HCT116 (cell line): ENCODE data around the gene SNRNP35. TPM values are rescaled to one million over a fixed set of nuclear protein-coding genes. Genes with fewer than 3 reads are reported as not detected.

Experiments used
- ATAC-seq: fragments of 200-7000 bp; cut with Tn5 transposase; 2 replicates; pipeline ENCODE4 v1.9.1; 2020; ENCODE audit warnings: mild to moderate bottlenecking, moderate library complexity
- BruUV-seq: library from RNA; stranded (reverse); fragments of 400-500 nt; replicated peaks from 2 replicates; lab custom pipeline; 2021; lab: Mats Ljungman, UMichigan
- CTCF ChIA-PET: fragments of 300-600 bp; sonication (Branson Sonifier 250); formaldehyde crosslinking; loops from one replicate; lab custom pipeline; 2021; ENCODE audit warnings: antibody characterized with exemption; lab: Charles Lee
- POLR2A ChIA-PET: fragments of 300-600, 350-600 bp; sonication (Branson Sonifier 250); formaldehyde crosslinking; loops from one replicate; lab custom pipeline; 2021; ENCODE audit warnings: antibody characterized with exemption; lab: Charles Lee
- RAD21 ChIA-PET, 2 experiments: fragments of 300-600 bp; sonication (Branson Sonifier 250); formaldehyde crosslinking; loops; one replicate each; lab custom pipeline; 2023; ENCODE audit warnings: low total read pairs in 2 of 2; ENCODE audit not compliant: uncharacterized antibody in 2 of 2, unreplicated experiment in 2 of 2, low non-redundant PET in 1 of 2; lab: Charles Lee
- DNase-seq: peaks from one replicate; pipeline ENCODE4 v3.0.0-alpha.2; 2010; ENCODE audit warnings: low read depth, low spot score
- H2AFZ ChIP-seq: fragments of 200-600 bp; shearing (Covaris generic), sonication (generic); 2 replicates; pipeline ENCODE4 v1.6.1; 2017; ENCODE audit warnings: low read depth, mixed run types, mixed read lengths, antibody characterized with exemption, low read length; ENCODE audit not compliant: poor library complexity, severe bottlenecking
- H3K27ac ChIP-seq: 2 replicates; pipeline ENCODE4 v1.5.1; 2012; ENCODE audit warnings: low read depth, low read length
- H3K27me3 ChIP-seq: fragments of 200-600 bp; sonication (generic); 2 replicates; pipeline ENCODE4 v1.6.1; 2016; ENCODE audit warnings: mixed run types, low read length, mixed read lengths; ENCODE audit not compliant: insufficient read depth
- H3K36me3 ChIP-seq, 2 experiments: fragments of 200-500 bp in 1 of 2; fragments of 200-600 bp in 1 of 2; sonication (Bioruptor generic) in 1 of 2; sonication (generic) in 1 of 2; 2 replicates each; pipeline versions ENCODE4 v1.5.1 to v1.6.1; 2014 to 2016; ENCODE audit warnings: low read length in 2 of 2, inconsistent platforms in 1 of 2, mixed read lengths in 1 of 2, mixed run types in 1 of 2; ENCODE audit not compliant: insufficient read depth in 2 of 2, control insufficient read depth in 1 of 2
- H3K4me1 ChIP-seq, 2 experiments: fragments of 200-600 bp in 1 of 2; sonication (generic) in 1 of 2; 2 replicates each; pipeline versions ENCODE4 v1.5.1 to v1.6.1; 2012 to 2017; ENCODE audit warnings: low read length in 2 of 2, inconsistent platforms in 1 of 2, mild to moderate bottlenecking in 1 of 2, mixed read lengths in 1 of 2, mixed run types in 1 of 2, moderate library complexity in 1 of 2; ENCODE audit not compliant: insufficient read depth in 2 of 2, control insufficient read depth in 1 of 2
- H3K4me2 ChIP-seq: fragments of 200-600 bp; sonication (generic); 2 replicates; pipeline ENCODE4 v1.6.1; 2017; ENCODE audit warnings: mixed run types, low read length, mixed read lengths
- H3K4me3 ChIP-seq, 2 experiments: fragments of 200-600 bp in 1 of 2; sonication (generic) in 1 of 2; replicated peaks in 1 of 2; 2 replicates each; pipeline ENCODE4 v1.5.1; 2011 to 2016; ENCODE audit warnings: low read length in 2 of 2, control low read depth in 1 of 2, low read depth in 1 of 2, mild to moderate bottlenecking in 1 of 2, mixed read lengths in 1 of 2, mixed run types in 1 of 2
- H3K79me2 ChIP-seq: fragments of 200-600 bp; sonication (generic); 2 replicates; pipeline ENCODE4 v1.6.1; 2017; ENCODE audit warnings: mild to moderate bottlenecking, mixed run types, low read length, moderate library complexity, mixed read lengths; ENCODE audit not compliant: insufficient read depth
- H3K9ac ChIP-seq: fragments of 200-600 bp; sonication (generic); 2 replicates; pipeline ENCODE4 v1.6.1; 2016; ENCODE audit warnings: low read length, mixed read lengths
- H3K9me2 ChIP-seq: fragments of 200-600 bp; sonication (generic), shearing (Covaris generic); 2 replicates; pipeline ENCODE4 v1.6.1; 2017; ENCODE audit warnings: mixed run types, mild to moderate bottlenecking, moderate library complexity; ENCODE audit not compliant: insufficient read depth
- H3K9me3 ChIP-seq, 2 experiments: fragments of 200-500 bp in 1 of 2; fragments of 200-600 bp in 1 of 2; sonication (Bioruptor generic) in 1 of 2; sonication (generic) in 1 of 2; 2 replicates each; pipeline ENCODE4 v1.6.1; 2014 to 2017; ENCODE audit warnings: low read length in 2 of 2, mixed read lengths in 2 of 2, inconsistent platforms in 1 of 2, low read depth in 1 of 2, mild to moderate bottlenecking in 1 of 2, mixed run types in 1 of 2, moderate library complexity in 1 of 2; ENCODE audit not compliant: control insufficient read depth in 1 of 2, insufficient read depth in 1 of 2
- H4K20me1 ChIP-seq: fragments of 200-600 bp; sonication (generic), shearing (Covaris generic); 2 replicates; pipeline ENCODE4 v1.6.1; 2017; ENCODE audit warnings: mixed run types, mild to moderate bottlenecking, moderate library complexity; ENCODE audit not compliant: insufficient read depth
- CBX3 ChIP-seq: IDR thresholded peaks from 2 replicates; pipeline ENCODE4 v1.6.1; 2012; ENCODE audit warnings: low read depth
- CEBPB ChIP-seq: IDR thresholded peaks from 2 replicates; pipeline ENCODE4 v1.6.1; 2012; ENCODE audit warnings: low read depth
- EGR1 ChIP-seq: IDR thresholded peaks from 2 replicates; pipeline ENCODE4 v1.6.1; 2012; ENCODE audit warnings: low read depth
- JUND ChIP-seq: IDR thresholded peaks from 2 replicates; pipeline ENCODE4 v1.6.1; 2012
- POLR2AphosphoS5 ChIP-seq: IDR thresholded peaks from 2 replicates; pipeline ENCODE4 v1.6.1; 2011; ENCODE audit warnings: mild to moderate bottlenecking, low read depth, low read length, moderate library complexity
- RAD21 ChIP-seq: IDR thresholded peaks from 2 replicates; pipeline ENCODE4 v1.6.1; 2012; ENCODE audit warnings: low read depth, mild to moderate bottlenecking
- REST ChIP-seq: IDR thresholded peaks from 2 replicates; pipeline ENCODE4 v1.6.1; 2012; ENCODE audit warnings: low read depth
- SP1 ChIP-seq: IDR thresholded peaks from 2 replicates; pipeline ENCODE4 v1.6.1; 2012; ENCODE audit warnings: low read depth
- SRF ChIP-seq: IDR thresholded peaks from 2 replicates; pipeline ENCODE4 v1.6.1; 2012; ENCODE audit warnings: low read depth
- TCF7L2 ChIP-seq: IDR thresholded peaks from 2 replicates; pipeline ENCODE4 v1.7.0; 2011; ENCODE audit warnings: borderline replicate concordance, inconsistent platforms; ENCODE audit not compliant: insufficient read depth, insufficient read length; ENCODE audit errors: extremely low read depth
- YY1 ChIP-seq: IDR thresholded peaks from 2 replicates; pipeline ENCODE4 v1.6.1; 2011; ENCODE audit warnings: low read length, low read depth, moderate library complexity, mild to moderate bottlenecking; ENCODE audit not compliant: insufficient replicate concordance; ENCODE audit errors: extremely low read depth
- ZFX ChIP-seq: fragments of 450-650 bp; IDR thresholded peaks from 2 replicates; pipeline ENCODE4 v1.6.1; 2017
- ZNF274 ChIP-seq: fragments of 200-500 bp; sonication (Bioruptor generic); IDR thresholded peaks from 2 replicates; pipeline ENCODE4 v1.6.1; 2014; ENCODE audit warnings: mild to moderate bottlenecking, low read depth, low read length, inconsistent platforms
- intact Hi-C: fragments of 100-400 bp; cut with micrococcal nuclease; formaldehyde crosslinking; loops from 2 replicates; pipeline ENCODE4 v1.10.0; 2022
- total RNA-seq: library from RNA; stranded (reverse); gene quantifications from one replicate; pipeline ENCODE4 v1.2.1, GENCODE V29; 2021; ENCODE audit not compliant: unreplicated experiment
- TF ChIP-seq, protein P1 (sequence below), 3 experiments: fragments of 200-600 bp in 1 of 3; sonication (generic) in 1 of 3; IDR thresholded peaks in 2 of 3; conservative IDR thresholded peaks in 1 of 3; 2 replicates each; pipeline ENCODE4 v1.5.1; 2012 to 2017; ENCODE audit warnings: low read depth in 2 of 3, low read length in 2 of 3, antibody characterized with exemption in 1 of 3, borderline replicate concordance in 1 of 3, control low read depth in 1 of 3, mild to moderate bottlenecking in 1 of 3, mixed read lengths in 1 of 3, mixed run types in 1 of 3, moderate library complexity in 1 of 3; ENCODE audit not compliant: insufficient read depth in 1 of 3

SNRNP35 gene
- total RNA-seq, 1 experiment from 2014 or later = 12.4 TPM

DNA sequence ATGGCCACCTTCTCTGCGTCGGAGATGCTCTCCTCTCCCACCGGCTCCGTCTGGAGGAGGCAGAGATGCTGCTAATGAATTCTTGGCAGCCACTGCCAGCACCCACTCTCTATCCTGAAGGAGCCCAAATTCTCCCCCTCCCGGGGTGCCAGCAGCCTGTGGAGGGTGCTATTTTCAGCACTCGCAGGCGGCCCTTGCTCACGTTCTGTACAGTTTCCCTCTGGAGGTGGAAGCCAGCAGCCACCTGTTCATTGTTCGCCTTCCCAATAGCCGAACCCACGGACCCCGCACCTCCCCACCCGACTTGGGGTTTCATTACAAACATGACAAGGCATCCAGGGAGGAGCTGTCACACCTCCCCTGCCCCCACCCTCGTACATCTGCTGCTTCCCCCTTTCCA is 27.8 kb downstream of the SNRNP35 start:
- ATAC-seq = no peak
- Histone ChIP-seq H3K9me2 (no peaks in the 10 kb centered on the region), H3K4me1 (no peaks in the 10 kb centered on the region), H3K9ac (no peak overlapping the region), H3K4me2 (no peak overlapping the region), H3K79me2 (no peaks in the 10 kb centered on the region), H3K27me3 (no peaks in the 10 kb centered on the region), H3K36me3 (no peaks in the 10 kb centered on the region), H3K27ac (no peak overlapping the region), H3K4me3 (no peak overlapping the region), H3K9me3 (no peaks in the 10 kb centered on the region), H2AFZ (no peak overlapping the region), H4K20me1 (no peaks in the 10 kb centered on the region)
- BruUV-seq = no TSS peak
- TF ChIP-seq SP1 (no peak), CBX3 (no peak), EGR1 (no peak), JUND (no peak), CEBPB (no peak), POLR2AphosphoS5 (no peak), ZFX (no peak)
- TF ChIP-seq, protein P1, sequence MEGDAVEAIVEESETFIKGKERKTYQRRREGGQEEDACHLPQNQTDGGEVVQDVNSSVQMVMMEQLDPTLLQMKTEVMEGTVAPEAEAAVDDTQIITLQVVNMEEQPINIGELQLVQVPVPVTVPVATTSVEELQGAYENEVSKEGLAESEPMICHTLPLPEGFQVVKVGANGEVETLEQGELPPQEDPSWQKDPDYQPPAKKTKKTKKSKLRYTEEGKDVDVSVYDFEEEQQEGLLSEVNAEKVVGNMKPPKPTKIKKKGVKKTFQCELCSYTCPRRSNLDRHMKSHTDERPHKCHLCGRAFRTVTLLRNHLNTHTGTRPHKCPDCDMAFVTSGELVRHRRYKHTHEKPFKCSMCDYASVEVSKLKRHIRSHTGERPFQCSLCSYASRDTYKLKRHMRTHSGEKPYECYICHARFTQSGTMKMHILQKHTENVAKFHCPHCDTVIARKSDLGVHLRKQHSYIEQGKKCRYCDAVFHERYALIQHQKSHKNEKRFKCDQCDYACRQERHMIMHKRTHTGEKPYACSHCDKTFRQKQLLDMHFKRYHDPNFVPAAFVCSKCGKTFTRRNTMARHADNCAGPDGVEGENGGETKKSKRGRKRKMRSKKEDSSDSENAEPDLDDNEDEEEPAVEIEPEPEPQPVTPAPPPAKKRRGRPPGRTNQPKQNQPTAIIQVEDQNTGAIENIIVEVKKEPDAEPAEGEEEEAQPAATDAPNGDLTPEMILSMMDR (IDR thresholded peaks at IDR 0.05 in 2 of 3, conservative IDR thresholded peaks at IDR 0.05 in 1 of 3; ENCODE audit: borderline replicate concordance in 1 of 3, insufficient read depth in 1 of 3, low read depth in 2 of 3, low read length in 2 of 3) = no peak
- RAD21 ChIA-PET = no interaction called here
- POLR2A ChIA-PET = no interaction called here
- DNase-seq = no peak
- intact Hi-C loops = no loop called here
- CTCF ChIA-PET = no interaction called here

- intact Hi-C loops = no loop called here
- Histone ChIP-seq H3K9me2 (no peaks in the 10 kb centered on the region), H3K27ac (no peak overlapping the region), H3K36me3 (no peaks in the 10 kb centered on the region; a peak in 1 of 4 replicates), H3K9ac (no peak overlapping the region), H3K79me2 (no peaks in the 10 kb centered on the region), H2AFZ (no peak overlapping the region), H4K20me1 (no peaks in the 10 kb centered on the region), H3K4me2 (no peak overlapping the region), H3K4me3 (no peak overlapping the region), H3K9me3 (no peaks in the 10 kb centered on the region), H3K27me3 (no peaks in the 10 kb centered on the region), H3K4me1 (no peaks in the 10 kb centered on the region)
- ChIA-PET CTCF (no interaction called here), RAD21 (no interaction called here), POLR2A (no interaction called here)
- DNase-seq (no peak), ATAC-seq (no peak)
- BruUV-seq = no TSS peak
- TF ChIP-seq TCF7L2 (no peak), REST (no peak), ZNF274 (no peak), CEBPB (no peak), CBX3 (no peak), YY1 (no peak), JUND (no peak), SRF (no peak), SP1 (no peak), RAD21 (no peak)
These were observed 29.5 kb downstream of the SNRNP35 start for GRCh38 chr12:123487428-123487827.
